Measurements from ENCODE around the gene METTL24.

GRCh38 chr6:110366975-110367374, 8.8 kb upstream of the METTL24 start:
- no peak for TF ChIP-seq EZH2 (IDR thresholded peaks at IDR 0.05)
- no peak for TF ChIP-seq CTCF (IDR thresholded peaks at IDR 0.05)
